HepG2 (cell line): ENCODE results near the gene UQCC2.

ENCODE experiments used
- ATF4 ChIP-seq, 2 experiments: fragments of 450-650 bp in 1 of 2; sonication (generic) in 1 of 2; formaldehyde crosslinking; IDR thresholded peaks; 2 replicates each; pipeline versions ENCODE4 v1.5.0 to v1.8.0; 2020 to 2022; ENCODE audit warnings: mild to moderate bottlenecking in 1 of 2, missing genetic modification reagents in 1 of 2
- CTCF ChIP-seq: sonication (generic); formaldehyde crosslinking; IDR thresholded peaks from 2 replicates; pipeline ENCODE4 v1.5.0; 2020; ENCODE audit warnings: mild to moderate bottlenecking, missing genetic modification reagents, moderate library complexity
- DNMT1 ChIP-seq: sonication (generic); formaldehyde crosslinking; IDR thresholded peaks from 2 replicates; pipeline ENCODE4 v1.5.1; 2020; ENCODE audit warnings: mild to moderate bottlenecking, missing genetic modification reagents
- GPN1 ChIP-seq: sonication (generic); formaldehyde crosslinking; IDR thresholded peaks from 2 replicates; pipeline ENCODE4 v1.5.1; 2020; ENCODE audit warnings: missing genetic modification reagents, borderline replicate concordance
- GTF2F1 ChIP-seq: fragments of 150-350 bp; IDR thresholded peaks from 2 replicates; pipeline ENCODE4 v1.6.1; 2014; ENCODE audit warnings: low read length
- JUNB ChIP-seq: sonication (generic); formaldehyde crosslinking; IDR thresholded peaks from 2 replicates; pipeline ENCODE4 v1.8.0; 2022; ENCODE audit warnings: missing genetic modification reagents, mild to moderate bottlenecking, borderline replicate concordance
- KDM2A ChIP-seq: sonication (generic); formaldehyde crosslinking; IDR thresholded peaks from 2 replicates; pipeline ENCODE4 v1.4.0; 2020; ENCODE audit warnings: low read depth, missing genetic modification reagents, borderline replicate concordance
- NFE2L1 ChIP-seq: sonication (generic); formaldehyde crosslinking; IDR thresholded peaks from 2 replicates; pipeline ENCODE4 v1.4.0; 2020; ENCODE audit warnings: missing genetic modification reagents, mild to moderate bottlenecking, borderline replicate concordance
- POLR2A ChIP-seq, 2 experiments: IDR thresholded peaks; 2 replicates each; pipeline ENCODE4 v1.6.1; 2011; ENCODE audit warnings: low read depth in 2 of 2, low read length in 2 of 2, mild to moderate bottlenecking in 1 of 2, moderate library complexity in 1 of 2; ENCODE audit not compliant: insufficient read depth in 1 of 2
- TAF15 ChIP-seq: fragments of 200-400 bp; formaldehyde crosslinking; IDR thresholded peaks from one replicate; pipeline ENCODE4 v1.6.1; 2018; ENCODE audit warnings: mild to moderate bottlenecking, low read depth, low read length; ENCODE audit not compliant: poor library complexity, severe bottlenecking
- ZNF670 ChIP-seq: sonication (generic); formaldehyde crosslinking; IDR thresholded peaks from 2 replicates; pipeline ENCODE4 v1.8.0; 2022; ENCODE audit warnings: mild to moderate bottlenecking, missing genetic modification reagents, borderline replicate concordance
- ZNF784 ChIP-seq: sonication (generic); formaldehyde crosslinking; IDR thresholded peaks from 2 replicates; pipeline ENCODE4 v1.5.1; 2020; ENCODE audit warnings: missing genetic modification reagents, mild to moderate bottlenecking, borderline replicate concordance
- ZNF841 ChIP-seq: sonication (generic); formaldehyde crosslinking; IDR thresholded peaks from 2 replicates; pipeline ENCODE4 v1.8.1; 2023; ENCODE audit warnings: missing genetic modification reagents, borderline replicate concordance

GRCh38 chr6:33696548-33697518 is 14.7 kb downstream of the UQCC2 start:
- TF ChIP-seq NFE2L1 (no peak), ZNF841 (CRISPR knock-in tag) (no peak), DNMT1 (CRISPR knock-in tag) (no peak), POLR2A (IDR thresholded peaks at IDR 0.05; ENCODE audit: insufficient read depth in 1 of 2, low read depth in 2 of 2, low read length in 2 of 2) (no peak), CTCF (CRISPR knock-in tag) (no peak), ZNF784 (no peak), JUNB (no peak), TAF15 (no peak), KDM2A (CRISPR knock-in tag) (no peak), GPN1 (no peak), ATF4 (CRISPR knock-in tag; IDR thresholded peaks at IDR 0.05) (no peak), GTF2F1 (no peak), ZNF670 (CRISPR knock-in tag) (no peak)
